NCI-H82 treated with DMSO at 0.1 percent for 48 hours (cell line): ENCODE measurements around the gene ZBTB7A.

Experiments
- DNase-seq: peaks from one replicate; lab custom pipeline; 2025; ENCODE audit not compliant: unreplicated experiment; lab: John Stamatoyannopoulos, UW

Gene ZBTB7A

GRCh38 chr19:4068047-4068966 is 1.6 kb upstream of the ZBTB7A start:
- no peak for DNase-seq

GRCh38 chr19:4067396-4068046 is 822 bp upstream of the ZBTB7A start:
- DNase-seq = no peak

GRCh38 chr19:4066176-4066606 is 508 bp downstream of the ZBTB7A start:
- no peak for DNase-seq

- peak; percentile 54 for DNase-seq
Observed at GRCh38 chr19:4065430-4066175, 1.1 kb downstream of the ZBTB7A start.

- DNase-seq = no peak
Observed at GRCh38 chr19:4064496-4065260, 2.0 kb downstream of the ZBTB7A start.

- no peak for DNase-seq
Observed at GRCh38 chr19:4064149-4064495, 2.6 kb downstream of the ZBTB7A start.

- no peak for DNase-seq
Observed at GRCh38 chr19:4063369-4064148, 3.1 kb downstream of the ZBTB7A start.

GRCh38 chr19:4062419-4063368 is 4.0 kb downstream of the ZBTB7A start:
- no peak for DNase-seq

GRCh38 chr19:4061683-4062418 is 4.8 kb downstream of the ZBTB7A start:
- DNase-seq = no peak

GRCh38 chr19:4061178-4061682 is 5.5 kb downstream of the ZBTB7A start:
- no peak for DNase-seq

- no peak for DNase-seq
Observed at GRCh38 chr19:4060621-4061177, 6.0 kb downstream of the ZBTB7A start.

GRCh38 chr19:4059891-4060620 is 6.6 kb downstream of the ZBTB7A start:
- DNase-seq = no peak

GRCh38 chr19:4059453-4059871 is 7.2 kb downstream of the ZBTB7A start:
- no peak for DNase-seq

GRCh38 chr19:4058693-4059452 is 7.8 kb downstream of the ZBTB7A start:
- DNase-seq = peak; percentile 49

- no peak for DNase-seq
Observed at GRCh38 chr19:4057931-4058692, 8.6 kb downstream of the ZBTB7A start.

GRCh38 chr19:4055209-4055552 is 11.5 kb downstream of the ZBTB7A start:
- no peak for DNase-seq
